GM12878 (cell line): Measurements from ENCODE around the gene BCAT1. TPM values are rescaled to one million over a fixed set of nuclear protein-coding genes. Genes with fewer than 3 reads are reported as not detected.

Source experiments
- ATAC-seq: fragments of 200-7000 bp; cut with Tn5 transposase; 3 replicates; pipeline ENCODE4 v1.9.1; 2020; ENCODE audit warnings: mild to moderate bottlenecking, moderate library complexity
- BruUV-seq: library from RNA; stranded (reverse); fragments of 400-500 nt; replicated peaks from 2 replicates; lab custom pipeline; 2021; lab: Mats Ljungman, UMichigan
- CTCF ChIA-PET: fragments of 300-600 bp; sonication (Branson Sonifier 250); formaldehyde crosslinking; extraction: SDS; loops from one replicate; lab custom pipeline; 2021; ENCODE audit warnings: inconsistent platforms; lab: Yijun Ruan, JAX
- POLR2A ChIA-PET: fragments of 350-600 bp; formaldehyde crosslinking; extraction: SDS; loops from one replicate; lab custom pipeline; 2021; ENCODE audit warnings: inconsistent platforms; lab: Charles Lee
- RAD21 ChIA-PET: fragments of 300-600 bp; sonication (Branson Sonifier 250); formaldehyde crosslinking; loops from one replicate; lab custom pipeline; 2023; ENCODE audit warnings: antibody characterized with exemption; ENCODE audit not compliant: unreplicated experiment; lab: Charles Lee
- SMC1A ChIA-PET: fragments of 300-600 bp; sonication (Branson Sonifier 250); formaldehyde crosslinking; loops from one replicate; lab custom pipeline; 2023; ENCODE audit not compliant: unreplicated experiment, uncharacterized antibody; lab: Charles Lee
- DNase-seq: peaks from one replicate; pipeline ENCODE4 v3.0.0-alpha.2; 2011; ENCODE audit warnings: low read depth, low spot score
- FAIRE-seq: peaks from 3 replicates; lab custom pipeline; 2011; peaks lifted over from hg19 to GRCh38; lab: Jason Lieb, UNC
- H2AFZ ChIP-seq: 2 replicates; pipeline ENCODE4 v1.6.0; 2011; ENCODE audit warnings: low read depth, low read length, control low read depth; ENCODE audit not compliant: control insufficient read depth
- H3K27ac ChIP-seq: 2 replicates; pipeline ENCODE4 v1.5.1; 2011; ENCODE audit warnings: control low read depth; ENCODE audit not compliant: control insufficient read depth, insufficient read depth
- H3K27me3 ChIP-seq, 2 experiments: replicated peaks in 1 of 2; 2 replicates each; pipeline versions ENCODE4 v1.6.0 to v1.6.1; 2011; ENCODE audit warnings: low read length in 1 of 2; ENCODE audit not compliant: control insufficient read depth in 2 of 2, insufficient read depth in 2 of 2
- H3K36me3 ChIP-seq, 2 experiments: 2 replicates each; pipeline ENCODE4 v1.5.1; 2011; ENCODE audit warnings: low read length in 1 of 2; ENCODE audit not compliant: control insufficient read depth in 2 of 2, insufficient read depth in 2 of 2
- H3K4me1 ChIP-seq: 2 replicates; pipeline ENCODE4 v1.6.1; 2011; ENCODE audit warnings: mild to moderate bottlenecking, low read length, moderate library complexity, mixed read lengths; ENCODE audit not compliant: control insufficient read depth, insufficient read depth
- H3K4me2 ChIP-seq: 2 replicates; pipeline ENCODE4 v1.6.0; 2011; ENCODE audit warnings: control low read depth; ENCODE audit not compliant: control insufficient read depth, insufficient read depth
- H3K4me3 ChIP-seq: fragments of 200-600 bp; sonication (generic); 2 replicates; pipeline ENCODE4 v1.5.1; 2016
- H3K79me2 ChIP-seq: 2 replicates; pipeline ENCODE4 v1.6.0; 2011; ENCODE audit warnings: low read length; ENCODE audit not compliant: control insufficient read depth, insufficient read depth
- H3K9ac ChIP-seq: 2 replicates; pipeline ENCODE4 v1.8.0; 2011; ENCODE audit warnings: low read length, control low read depth, mixed read lengths; ENCODE audit not compliant: control insufficient read depth, insufficient read depth
- H3K9me3 ChIP-seq: replicated peaks from 3 replicates; pipeline ENCODE4 v1.5.1; 2011; ENCODE audit warnings: mild to moderate bottlenecking, low read length; ENCODE audit not compliant: control insufficient read depth, insufficient read depth
- H4K20me1 ChIP-seq: 2 replicates; pipeline ENCODE4 v1.6.0; 2011; ENCODE audit not compliant: control insufficient read depth, insufficient read depth
- ATF2 ChIP-seq: IDR thresholded peaks from 2 replicates; pipeline ENCODE4 v1.6.1; 2012; ENCODE audit warnings: low read length, inconsistent platforms
- ATF7 ChIP-seq: fragments of 450-650 bp; IDR thresholded peaks from 2 replicates; pipeline ENCODE4 v1.6.1; 2016; ENCODE audit warnings: low read depth, mild to moderate bottlenecking
- BCL3 ChIP-seq: IDR thresholded peaks from 2 replicates; pipeline ENCODE4 v1.6.1; 2011; ENCODE audit warnings: borderline replicate concordance, low read depth, mild to moderate bottlenecking, moderate library complexity, low read length; ENCODE audit not compliant: insufficient read depth, poor library complexity, severe bottlenecking
- BMI1 ChIP-seq: fragments of 450-650 bp; IDR thresholded peaks from 2 replicates; pipeline ENCODE4 v1.6.1; 2016; ENCODE audit warnings: mild to moderate bottlenecking, moderate library complexity, borderline replicate concordance
- CBFB ChIP-seq: IDR thresholded peaks from 2 replicates; pipeline ENCODE4 v1.6.1; 2016; ENCODE audit warnings: antibody characterized with exemption, low read depth
- CREB1 ChIP-seq: IDR thresholded peaks from 2 replicates; pipeline ENCODE4 v1.6.1; 2012; ENCODE audit warnings: low read depth, mild to moderate bottlenecking, inconsistent platforms
- ESRRA ChIP-seq: IDR thresholded peaks from 2 replicates; pipeline ENCODE4 v1.6.1; 2012; ENCODE audit warnings: mild to moderate bottlenecking, low read length, improper control_type of control experiment
- ETV6 ChIP-seq, 2 experiments: fragments of 450-650 bp in 1 of 2; IDR thresholded peaks in 1 of 2; conservative IDR thresholded peaks in 1 of 2; 2 replicates each; pipeline ENCODE4 v1.6.1; 2014; ENCODE audit warnings: antibody characterized with exemption in 1 of 2, borderline replicate concordance in 1 of 2, low read depth in 1 of 2, mild to moderate bottlenecking in 1 of 2, moderate library complexity in 1 of 2
- IKZF1 ChIP-seq: fragments of 450-650 bp; conservative IDR thresholded peaks from 2 replicates; pipeline ENCODE4 v1.6.1; 2017; ENCODE audit warnings: antibody characterized with exemption, mild to moderate bottlenecking
- IRF3 ChIP-seq: fragments of 450-650 bp; IDR thresholded peaks from 2 replicates; pipeline ENCODE4 v1.6.1; 2014; ENCODE audit warnings: mild to moderate bottlenecking
- IRF4 ChIP-seq: IDR thresholded peaks from 2 replicates; pipeline ENCODE4 v1.6.1; 2011; ENCODE audit warnings: low read depth, low read length
- KDM1A ChIP-seq: fragments of 200-600 bp; sonication (generic); IDR thresholded peaks from 2 replicates; pipeline ENCODE4 v1.6.1; 2016; ENCODE audit warnings: borderline replicate concordance
- NBN ChIP-seq: fragments of 450-650 bp; IDR thresholded peaks from 2 replicates; pipeline ENCODE4 v1.6.1; 2016
- NR2C1 ChIP-seq: fragments of 450-650 bp; IDR thresholded peaks from 2 replicates; pipeline ENCODE4 v1.6.1; 2017; ENCODE audit warnings: antibody characterized with exemption, mild to moderate bottlenecking, moderate library complexity
- PAX5 ChIP-seq: IDR thresholded peaks from 2 replicates; pipeline ENCODE4 v1.6.1; 2011; ENCODE audit warnings: low read depth, low read length, borderline replicate concordance
- RELB ChIP-seq: fragments of 450-650 bp; IDR thresholded peaks from 2 replicates; pipeline ENCODE4 v1.6.1; 2017; ENCODE audit warnings: low read depth, mild to moderate bottlenecking, moderate library complexity
- TARDBP ChIP-seq: IDR thresholded peaks from 2 replicates; pipeline ENCODE4 v1.6.1; 2016; ENCODE audit warnings: borderline replicate concordance
- ZNF207 ChIP-seq: fragments of 450-650 bp; IDR thresholded peaks from 2 replicates; pipeline ENCODE4 v1.6.1; 2014; ENCODE audit warnings: antibody characterized with exemption, mild to moderate bottlenecking, borderline replicate concordance
- WGBS: methylation state at CpG from one replicate; pipeline ENCODE4 v1.1.6; 2016; ENCODE audit warnings: low lambda C conversion rate; ENCODE audit not compliant: insufficient replicate concordance, insufficient coverage; ENCODE audit errors: missing lambda C conversion rate; 5-methylcytosine and 5-hydroxymethylcytosine counted together
- in situ Hi-C: fragments of 300-500 bp; cut with MboI; formaldehyde crosslinking; loops from 9 replicates; pipeline ENCODE4 v1.14.3; 2018; ENCODE audit warnings: mixed read lengths
- intact Hi-C: fragments of 100-400 bp; cut with micrococcal nuclease; formaldehyde crosslinking; loops from one replicate; pipeline ENCODE4 v1.14.2; 2022; ENCODE audit not compliant: unreplicated experiment
- polyA plus RNA-seq, 11 experiments: library from polyadenylated mRNA; depleted of rRNA in 4 of 11; unstranded in 6 of 11; stranded (reverse) in 5 of 11; fragments of >200 nt; fragmentation: Nextera tagmentation in 4 of 11; fragmentation: Illumina TruSeq in 1 of 11; extraction: Ambion mirVana in 4 of 11; extraction: Trizol in 1 of 11; gene quantifications; 1 replicate in 1 of 11; 2 replicates in 10 of 11; pipeline versions ENCODE4 v1.2.1 to v1.2.3, GENCODE V29; 2011 to 2016; ENCODE audit warnings: inconsistent platforms in 2 of 11, missing spikeins in 2 of 11, low read depth in 1 of 11
- total RNA-seq, 4 experiments: library from RNA; depleted of rRNA in 3 of 4; stranded (reverse); fragments of >200 nt in 3 of 4; fragmentation: Illumina TruSeq in 1 of 4; extraction: Trizol in 1 of 4; gene quantifications; 2 replicates each; pipeline versions ENCODE4 v1.2.1 to v1.2.3, GENCODE V29; 2013 to 2021

The BCAT1 gene
- total and polyA plus RNA-seq, 10 of the 15 experiments (the other 5 are each of a cell fraction or from before 2014, with no cell fraction given), result 26.2 to 187 (median 81.9) TPM

GRCh38 chr12:24822121-24822899, 126.6 kb downstream of the BCAT1 start:
- ChIA-PET RAD21 (interaction anchor here (1.3 kb wide), 1 partner anchor 10 kb away, joined by 4 read pairs; no protein-coding TSS in a partner anchor), CTCF (no interaction called here), POLR2A (interaction anchor here (0.5 to 2.4 kb wide), 2 partner anchors 9 to 45 kb away, joined by 3 to 7 read pairs; no protein-coding TSS in a partner anchor), SMC1A (interaction anchor here (0.7 to 2.9 kb wide), 7 partner anchors 8 to 133 kb away, joined by 3 to 18 read pairs (median 4); no protein-coding TSS in a partner anchor)
- peak; percentile 85 for ATAC-seq
- peak overlapping the region; percentile 13; the same call in 1 of the 2 replicates for H3K4me3 ChIP-seq
- in situ Hi-C loops (no loop called here), intact Hi-C loops (loop anchor here (1.0 to 5.0 kb wide), 4 partner anchors 17 to 115 kb away; no protein-coding TSS in a partner anchor)
- no peak overlapping the region for H2AFZ ChIP-seq
- no TSS peak for BruUV-seq
- peak overlapping the region; percentile 75 for H3K4me2 ChIP-seq
- FAIRE-seq, result peak; percentile 18
- no peak overlapping the region for H3K9ac ChIP-seq
- WGBS, result 0% methylated on average over 5 of the region's 5 CpGs
- H3K9me3 ChIP-seq, result peaks cover 5% of the 10 kb centered on the region; the same call in 2 of the 3 replicates
- no peaks in the 10 kb centered on the region for H3K27me3 ChIP-seq
- H3K79me2 ChIP-seq, result no peaks in the 10 kb centered on the region
- no peaks in the 10 kb centered on the region for H4K20me1 ChIP-seq
- DNase-seq, result peak; percentile 66
- H3K4me1 ChIP-seq, result peaks cover 31% of the 10 kb centered on the region
- peaks cover 0 to 6% of the 10 kb centered on the region in 2 experiments; a peak in 2 of 4 replicates for H3K36me3 ChIP-seq
- peak overlapping the region; percentile 54 for H3K27ac ChIP-seq
- TF ChIP-seq CREB1, result 0 out of 2 replicates have a peak, but pooled peaks have one; percentile 34
- peak; percentile 92 for TF ChIP-seq ATF2
- peak; percentile 61 for TF ChIP-seq BCL3
- TF ChIP-seq ZNF207, result no peak
- TF ChIP-seq IKZF1, result peak; percentile 95
- TF ChIP-seq TARDBP, result no peak
- TF ChIP-seq KDM1A, result no peak
- TF ChIP-seq CBFB, result peak; percentile 83
- TF ChIP-seq BMI1, result peak; percentile 73; the same call in 1 of the 2 replicates
- peak in 1 of 2 experiments; percentile 56; a peak in 2 of 4 replicates for TF ChIP-seq ETV6 (conservative IDR thresholded peaks at IDR 0.05 in 1 of 2, IDR thresholded peaks at IDR 0.05 in 1 of 2; ENCODE audit: borderline replicate concordance in 1 of 2, low read depth in 1 of 2)
- TF ChIP-seq IRF4, result 0 out of 2 replicates have a peak, but pooled peaks have one; percentile 44
- TF ChIP-seq NR2C1, result no peak
- TF ChIP-seq ESRRA, result no peak
- 0 out of 2 replicates have a peak, but pooled peaks have one; percentile 29 for TF ChIP-seq PAX5
- peak; percentile 86 for TF ChIP-seq RELB
- no peak for TF ChIP-seq NBN
- TF ChIP-seq IRF3, result no peak
- TF ChIP-seq ATF7, result peak; percentile 65; the same call in 1 of the 2 replicates
